Karpas-422 (cell line): Measurements from ENCODE around the gene NACC1. TPM values are rescaled to one million over a fixed set of nuclear protein-coding genes. Genes with fewer than 3 reads are reported as not detected.

ENCODE experiments used
- DNase-seq: peaks from one replicate; pipeline ENCODE4 v3.0.0-alpha.2; 2015
- H2AFZ ChIP-seq: fragments of 200-600 bp; sonication (generic); 2 replicates; pipeline ENCODE4 v1.6.1; 2014; ENCODE audit warnings: antibody characterized with exemption, low read length, mixed read lengths
- H3K27ac ChIP-seq: fragments of 200-600 bp; sonication (generic); 2 replicates; pipeline ENCODE4 v1.5.1; 2014; ENCODE audit warnings: mild to moderate bottlenecking, low read length, moderate library complexity
- H3K27me3 ChIP-seq: fragments of 200-600 bp; sonication (generic); 2 replicates; pipeline ENCODE4 v1.6.1; 2014; ENCODE audit warnings: low read length, mixed read lengths
- H3K36me3 ChIP-seq: fragments of 200-600 bp; sonication (generic); 2 replicates; pipeline ENCODE4 v1.6.1; 2014; ENCODE audit warnings: low read length, mixed read lengths; ENCODE audit not compliant: insufficient read depth
- H3K4me1 ChIP-seq: fragments of 200-600 bp; sonication (generic); 2 replicates; pipeline ENCODE4 v1.6.1; 2014; ENCODE audit warnings: mild to moderate bottlenecking, low read length, mixed read lengths
- H3K4me2 ChIP-seq: fragments of 200-600 bp; sonication (generic); 2 replicates; pipeline ENCODE4 v1.6.1; 2014; ENCODE audit warnings: low read length, low read depth, mild to moderate bottlenecking; ENCODE audit not compliant: poor library complexity, severe bottlenecking
- H3K4me3 ChIP-seq: fragments of 200-600 bp; sonication (generic); 2 replicates; pipeline ENCODE4 v1.5.1; 2014; ENCODE audit warnings: mild to moderate bottlenecking, antibody characterized with exemption, low read length, mixed read lengths
- H3K79me2 ChIP-seq: fragments of 200-600 bp; sonication (generic); 2 replicates; pipeline ENCODE4 v1.6.1; 2014; ENCODE audit warnings: mild to moderate bottlenecking, low read length, mixed read lengths
- H3K9ac ChIP-seq: fragments of 200-600 bp; sonication (generic); 2 replicates; pipeline ENCODE4 v1.6.0; 2014; ENCODE audit warnings: low read length
- H3K9me2 ChIP-seq: fragments of 200-600 bp; sonication (generic), shearing (Covaris generic); replicated peaks from 2 replicates; pipeline ENCODE4 v1.6.0; 2014; ENCODE audit warnings: mild to moderate bottlenecking, low read length, moderate library complexity; ENCODE audit not compliant: insufficient read depth
- H3K9me3 ChIP-seq: fragments of 300-700, 200-600 bp; sonication (generic); 2 replicates; pipeline ENCODE4 v1.6.1; 2014; ENCODE audit warnings: low read length, mixed read lengths
- H4K20me1 ChIP-seq: fragments of 200-600 bp; sonication (generic); 2 replicates; pipeline ENCODE4 v1.6.1; 2014; ENCODE audit warnings: mild to moderate bottlenecking, antibody characterized with exemption, low read length, low read depth; ENCODE audit not compliant: insufficient read depth
- total RNA-seq: library from RNA; depleted of rRNA; stranded (reverse); fragments of >200 nt; shearing (Covaris generic); gene quantifications from 2 replicates; pipeline ENCODE4 v1.2.3, GENCODE V29; 2014; ENCODE audit warnings: low replicate concordance

Gene NACC1
- total RNA-seq, 1 experiment from 2014 or later = 28.0 TPM

GRCh38 chr19:13100841-13101589 is 17.0 kb upstream of the NACC1 start:
- Histone ChIP-seq H3K4me3 (peak overlapping the region; percentile 90), H3K4me2 (peak overlapping the region; percentile 99), H4K20me1 (peaks cover 17% of the 10 kb centered on the region; the same call in 1 of the 2 replicates), H3K27ac (peak overlapping the region; percentile 97; the same call in 1 of the 2 replicates), H3K9me2 (no peaks in the 10 kb centered on the region), H3K36me3 (peaks cover 8% of the 10 kb centered on the region), H3K27me3 (no peaks in the 10 kb centered on the region), H3K9me3 (no peaks in the 10 kb centered on the region), H2AFZ (no peak overlapping the region), H3K79me2 (peaks cover 14% of the 10 kb centered on the region), H3K4me1 (peaks cover 70% of the 10 kb centered on the region), H3K9ac (peak overlapping the region; percentile 97)
- DNase-seq = no peak

- DNase-seq = no peak
- peaks cover 66% of the 10 kb centered on the region for H3K4me1 ChIP-seq
- peaks cover 14% of the 10 kb centered on the region for H3K79me2 ChIP-seq
- no peaks in the 10 kb centered on the region for H3K27me3 ChIP-seq
- peaks cover 8% of the 10 kb centered on the region for H3K36me3 ChIP-seq
- peak overlapping the region; percentile 99 for H3K4me2 ChIP-seq
- peaks cover 17% of the 10 kb centered on the region; the same call in 1 of the 2 replicates for H4K20me1 ChIP-seq
- peak overlapping the region; percentile 97 for H3K9ac ChIP-seq
- peak overlapping the region; percentile 90 for H3K4me3 ChIP-seq
- no peaks in the 10 kb centered on the region for H3K9me3 ChIP-seq
- peak overlapping the region; percentile 97 for H3K27ac ChIP-seq
- no peak overlapping the region; the same call in 1 of the 2 replicates for H2AFZ ChIP-seq
- no peaks in the 10 kb centered on the region for H3K9me2 ChIP-seq
These were observed 16.3 kb upstream of the NACC1 start for GRCh38 chr19:13101590-13102415.

GRCh38 chr19:13102416-13102665 is 15.7 kb upstream of the NACC1 start:
- Histone ChIP-seq H3K79me2 (peaks cover 14% of the 10 kb centered on the region), H3K4me1 (peaks cover 61% of the 10 kb centered on the region), H2AFZ (no peak overlapping the region; the same call in 1 of the 2 replicates), H4K20me1 (peaks cover 17% of the 10 kb centered on the region; the same call in 1 of the 2 replicates), H3K4me2 (peak overlapping the region; percentile 99), H3K9me2 (no peaks in the 10 kb centered on the region), H3K4me3 (peak overlapping the region; percentile 90), H3K36me3 (peaks cover 9% of the 10 kb centered on the region), H3K9ac (peak overlapping the region; percentile 97), H3K27ac (peak overlapping the region; percentile 97), H3K27me3 (no peaks in the 10 kb centered on the region), H3K9me3 (no peaks in the 10 kb centered on the region)
- DNase-seq = peak; percentile 69

- H3K9me2 ChIP-seq = no peaks in the 10 kb centered on the region
- peak within 1 kb of the TSS; percentile 90 for H3K4me3 ChIP-seq
- peaks cover 12% of the 10 kb centered on the region for H3K36me3 ChIP-seq
- H4K20me1 ChIP-seq = peaks cover 17% of the 10 kb centered on the region; the same call in 1 of the 2 replicates
- peak within 1 kb of the TSS; percentile 58; the same call in 1 of the 2 replicates for H2AFZ ChIP-seq
- peak within 1 kb of the TSS; percentile 99 for H3K4me2 ChIP-seq
- peak within 1 kb of the TSS; percentile 97 for H3K27ac ChIP-seq
- H3K4me1 ChIP-seq = peaks cover 60% of the 10 kb centered on the region
- H3K9me3 ChIP-seq = no peaks in the 10 kb centered on the region
- no peaks in the 10 kb centered on the region for H3K27me3 ChIP-seq
- peaks cover 18% of the 10 kb centered on the region for H3K79me2 ChIP-seq
- peak; percentile 94 for DNase-seq
- H3K9ac ChIP-seq = peak within 1 kb of the TSS; percentile 97
These were observed 15.1 kb upstream of the NACC1 start, which contains the start of gene LYL1 for GRCh38 chr19:13102666-13103580. Gene LYL1 (minus strand): TSS chr19:13102858. CDS start chr19:13101171, 1,687 bp downstream.

GRCh38 chr19:13103581-13104359 is 14.3 kb upstream of the NACC1 start:
- DNase-seq = peak; percentile 71

GRCh38 chr19:13104360-13104847 is 13.7 kb upstream of the NACC1 start:
- Histone ChIP-seq H4K20me1 (peaks cover 17% of the 10 kb centered on the region; the same call in 1 of the 2 replicates), H3K79me2 (peaks cover 18% of the 10 kb centered on the region), H3K9me2 (no peaks in the 10 kb centered on the region), H3K4me2 (peak overlapping the region; percentile 99), H3K36me3 (peaks cover 7% of the 10 kb centered on the region), H3K4me3 (peak overlapping the region; percentile 90), H3K9ac (peak overlapping the region; percentile 97), H2AFZ (peak overlapping the region; percentile 67; the same call in 1 of the 2 replicates), H3K27me3 (no peaks in the 10 kb centered on the region), H3K9me3 (no peaks in the 10 kb centered on the region), H3K27ac (peak overlapping the region; percentile 97), H3K4me1 (peaks cover 55% of the 10 kb centered on the region)
- DNase-seq = peak; percentile 93

More at GRCh38 chr19:13103581-13104359, 14.3 kb upstream of the NACC1 start:
- Histone ChIP-seq H3K4me3 (peak overlapping the region; percentile 90), H3K27me3 (no peaks in the 10 kb centered on the region), H3K36me3 (peaks cover 10% of the 10 kb centered on the region), H3K4me1 (peaks cover 58% of the 10 kb centered on the region), H3K9ac (peak overlapping the region; percentile 97), H2AFZ (no peak overlapping the region), H3K9me3 (no peaks in the 10 kb centered on the region), H4K20me1 (peaks cover 17% of the 10 kb centered on the region; the same call in 1 of the 2 replicates), H3K4me2 (peak overlapping the region; percentile 99), H3K79me2 (peaks cover 18% of the 10 kb centered on the region), H3K27ac (peak overlapping the region; percentile 97), H3K9me2 (no peaks in the 10 kb centered on the region)
